GM12878 (cell line): ENCODE data around the gene PPP1R10. TPM values are rescaled to one million over a fixed set of nuclear protein-coding genes. Genes with fewer than 3 reads are reported as not detected.

Source experiments
- ATAC-seq: fragments of 200-7000 bp; cut with Tn5 transposase; 3 replicates; pipeline ENCODE4 v1.9.1; 2020; ENCODE audit warnings: mild to moderate bottlenecking, moderate library complexity
- BruUV-seq: library from RNA; stranded (reverse); fragments of 400-500 nt; replicated peaks from 2 replicates; lab custom pipeline; 2021; lab: Mats Ljungman, UMichigan
- CTCF ChIA-PET: fragments of 300-600 bp; sonication (Branson Sonifier 250); formaldehyde crosslinking; extraction: SDS; loops from one replicate; lab custom pipeline; 2021; ENCODE audit warnings: inconsistent platforms; lab: Yijun Ruan, JAX
- POLR2A ChIA-PET: fragments of 350-600 bp; formaldehyde crosslinking; extraction: SDS; loops from one replicate; lab custom pipeline; 2021; ENCODE audit warnings: inconsistent platforms; lab: Charles Lee
- RAD21 ChIA-PET: fragments of 300-600 bp; sonication (Branson Sonifier 250); formaldehyde crosslinking; loops from one replicate; lab custom pipeline; 2023; ENCODE audit warnings: antibody characterized with exemption; ENCODE audit not compliant: unreplicated experiment; lab: Charles Lee
- SMC1A ChIA-PET: fragments of 300-600 bp; sonication (Branson Sonifier 250); formaldehyde crosslinking; loops from one replicate; lab custom pipeline; 2023; ENCODE audit not compliant: unreplicated experiment, uncharacterized antibody; lab: Charles Lee
- DNase-seq: peaks from one replicate; pipeline ENCODE4 v3.0.0-alpha.2; 2011; ENCODE audit warnings: low read depth, low spot score
- FAIRE-seq: peaks from 3 replicates; lab custom pipeline; 2011; peaks lifted over from hg19 to GRCh38; lab: Jason Lieb, UNC
- H2AFZ ChIP-seq: 2 replicates; pipeline ENCODE4 v1.6.0; 2011; ENCODE audit warnings: low read depth, low read length, control low read depth; ENCODE audit not compliant: control insufficient read depth
- H3K27ac ChIP-seq: 2 replicates; pipeline ENCODE4 v1.5.1; 2011; ENCODE audit warnings: control low read depth; ENCODE audit not compliant: control insufficient read depth, insufficient read depth
- H3K27me3 ChIP-seq, 2 experiments: replicated peaks in 1 of 2; 2 replicates each; pipeline versions ENCODE4 v1.6.0 to v1.6.1; 2011; ENCODE audit warnings: low read length in 1 of 2; ENCODE audit not compliant: control insufficient read depth in 2 of 2, insufficient read depth in 2 of 2
- H3K36me3 ChIP-seq, 2 experiments: 2 replicates each; pipeline ENCODE4 v1.5.1; 2011; ENCODE audit warnings: low read length in 1 of 2; ENCODE audit not compliant: control insufficient read depth in 2 of 2, insufficient read depth in 2 of 2
- H3K4me1 ChIP-seq: 2 replicates; pipeline ENCODE4 v1.6.1; 2011; ENCODE audit warnings: mild to moderate bottlenecking, low read length, moderate library complexity, mixed read lengths; ENCODE audit not compliant: control insufficient read depth, insufficient read depth
- H3K4me2 ChIP-seq: 2 replicates; pipeline ENCODE4 v1.6.0; 2011; ENCODE audit warnings: control low read depth; ENCODE audit not compliant: control insufficient read depth, insufficient read depth
- H3K4me3 ChIP-seq: fragments of 200-600 bp; sonication (generic); 2 replicates; pipeline ENCODE4 v1.5.1; 2016
- H3K79me2 ChIP-seq: 2 replicates; pipeline ENCODE4 v1.6.0; 2011; ENCODE audit warnings: low read length; ENCODE audit not compliant: control insufficient read depth, insufficient read depth
- H3K9ac ChIP-seq: 2 replicates; pipeline ENCODE4 v1.8.0; 2011; ENCODE audit warnings: low read length, control low read depth, mixed read lengths; ENCODE audit not compliant: control insufficient read depth, insufficient read depth
- H3K9me3 ChIP-seq: replicated peaks from 3 replicates; pipeline ENCODE4 v1.5.1; 2011; ENCODE audit warnings: mild to moderate bottlenecking, low read length; ENCODE audit not compliant: control insufficient read depth, insufficient read depth
- H4K20me1 ChIP-seq: 2 replicates; pipeline ENCODE4 v1.6.0; 2011; ENCODE audit not compliant: control insufficient read depth, insufficient read depth
- IRF5 ChIP-seq: fragments of 450-650 bp; IDR thresholded peaks from 2 replicates; pipeline ENCODE4 v1.6.1; 2017; ENCODE audit warnings: borderline replicate concordance
- POLR2AphosphoS2 ChIP-seq: IDR thresholded peaks from 2 replicates; pipeline ENCODE4 v1.6.1; 2011; ENCODE audit warnings: low read depth, mild to moderate bottlenecking, low read length, improper control_type of control experiment, moderate library complexity
- WGBS: methylation state at CpG from one replicate; pipeline ENCODE4 v1.1.6; 2016; ENCODE audit warnings: low lambda C conversion rate; ENCODE audit not compliant: insufficient replicate concordance, insufficient coverage; ENCODE audit errors: missing lambda C conversion rate; 5-methylcytosine and 5-hydroxymethylcytosine counted together
- in situ Hi-C: fragments of 300-500 bp; cut with MboI; formaldehyde crosslinking; loops from 9 replicates; pipeline ENCODE4 v1.14.3; 2018; ENCODE audit warnings: mixed read lengths
- intact Hi-C: fragments of 100-400 bp; cut with micrococcal nuclease; formaldehyde crosslinking; loops from one replicate; pipeline ENCODE4 v1.14.2; 2022; ENCODE audit not compliant: unreplicated experiment
- polyA plus RNA-seq, 11 experiments: library from polyadenylated mRNA; depleted of rRNA in 4 of 11; unstranded in 6 of 11; stranded (reverse) in 5 of 11; fragments of >200 nt; fragmentation: Nextera tagmentation in 4 of 11; fragmentation: Illumina TruSeq in 1 of 11; extraction: Ambion mirVana in 4 of 11; extraction: Trizol in 1 of 11; gene quantifications; 1 replicate in 1 of 11; 2 replicates in 10 of 11; pipeline versions ENCODE4 v1.2.1 to v1.2.3, GENCODE V29; 2011 to 2016; ENCODE audit warnings: inconsistent platforms in 2 of 11, missing spikeins in 2 of 11, low read depth in 1 of 11
- total RNA-seq, 4 experiments: library from RNA; depleted of rRNA in 3 of 4; stranded (reverse); fragments of >200 nt in 3 of 4; fragmentation: Illumina TruSeq in 1 of 4; extraction: Trizol in 1 of 4; gene quantifications; 2 replicates each; pipeline versions ENCODE4 v1.2.1 to v1.2.3, GENCODE V29; 2013 to 2021

The PPP1R10 gene
- total and polyA plus RNA-seq, 10 of the 15 experiments (the other 5 are each of a cell fraction or from before 2014, with no cell fraction given): 11.3 to 83.8 (median 41.2) TPM

DNA sequence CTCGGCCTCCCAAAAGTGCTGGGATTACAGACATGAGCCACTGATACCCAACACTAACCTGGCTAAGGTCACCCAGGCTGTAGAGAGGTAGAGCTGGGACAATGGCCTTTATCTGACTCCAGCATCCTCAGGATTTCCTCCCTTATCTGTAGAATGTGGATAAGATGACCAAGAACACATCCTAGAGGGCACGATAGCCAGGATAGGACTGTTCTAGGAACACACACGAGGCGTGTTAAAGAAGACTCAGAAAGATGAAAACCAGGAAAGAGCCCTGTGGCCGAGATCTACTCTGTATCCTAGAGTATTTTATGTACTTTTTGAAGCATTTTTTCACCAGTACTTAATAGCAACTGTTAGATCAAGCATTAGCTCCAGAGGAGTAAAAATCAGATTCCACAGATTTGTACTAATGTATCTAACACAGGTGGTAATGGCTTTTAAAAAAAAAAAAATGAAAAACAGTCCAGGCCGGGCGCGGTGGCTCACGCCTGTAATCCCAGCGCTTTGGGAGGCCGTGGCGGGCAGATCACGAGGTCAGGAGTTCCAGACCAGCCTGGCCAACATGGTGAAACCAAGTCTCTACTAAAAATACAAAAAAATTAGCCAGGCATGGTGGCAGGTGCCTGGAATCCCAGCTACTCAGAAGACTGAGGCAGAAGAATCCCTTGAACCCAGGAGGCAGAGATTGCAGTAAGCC lies 17.3 kb downstream of the PPP1R10 start:
- ChIA-PET CTCF (interaction anchor here (1.0 to 10.3 kb wide), 7 partner anchors 8 to 147 kb away, joined by 3 to 188 read pairs (median 6); no protein-coding TSS in a partner anchor), SMC1A (interaction anchor here (1.2 to 3.5 kb wide), 3 partner anchors 11 to 131 kb away, joined by 3 to 16 read pairs (median 3); no protein-coding TSS in a partner anchor), RAD21 (interaction anchor here (0.7 to 1.6 kb wide), 4 partner anchors 11 to 231 kb away, joined by 3 read pairs; partner anchors contain the start of gene ABCF1), POLR2A (interaction anchor here (0.6 to 2.5 kb wide), 5 partner anchors 11 to 674 kb away, joined by 4 to 10 read pairs (median 7); no protein-coding TSS in a partner anchor)
- Histone ChIP-seq H3K27ac (no peak overlapping the region), H2AFZ (no peak overlapping the region), H3K9me3 (no peaks in the 10 kb centered on the region), H3K4me1 (no peaks in the 10 kb centered on the region; the same call in 1 of the 2 replicates), H3K36me3 (peaks cover 16 to 28% of the 10 kb centered on the region in 2 experiments; a peak in 3 of 4 replicates), H3K79me2 (no peaks in the 10 kb centered on the region), H4K20me1 (peaks cover 3% of the 10 kb centered on the region; the same call in 1 of the 2 replicates), H3K9ac (no peak overlapping the region), H3K4me2 (no peak overlapping the region), H3K27me3 (no peaks in the 10 kb centered on the region), H3K4me3 (no peak overlapping the region)
- FAIRE-seq (no peak), ATAC-seq (no peak), DNase-seq (no peak)
- in situ Hi-C loops: loop anchor here (5.0 kb wide), 1 partner anchor 117 kb away; no protein-coding TSS in a partner anchor
- intact Hi-C loops: no loop called here
- no TSS peak for BruUV-seq
- no peak for TF ChIP-seq IRF5
- 0 out of 2 replicates have a peak, but pooled peaks have one; percentile 37 for TF ChIP-seq POLR2AphosphoS2
- 90% methylated on average over 13 of the region's 13 CpGs for WGBS
